ENCODE measurements around the gene SCYGR4.

The SCYGR4 gene

GRCh38 chr2:227614246-227614645 lies 3.1 kb upstream of the SCYGR4 start:
- no peak for DNase-seq (ENCODE audit: low spot score)

- no peak for DNase-seq (ENCODE audit: low spot score)
Observed at GRCh38 chr2:227614740-227615139, 2.6 kb upstream of the SCYGR4 start, which contains the start of gene SCYGR3. TSS of gene SCYGR3 (minus strand) at chr2:227614840. CDS start at chr2:227614840, 0 bp downstream.

- no peak for DNase-seq (ENCODE audit: low spot score)
Observed at GRCh38 chr2:227615181-227615580, 2.1 kb upstream of the SCYGR4 start.

GRCh38 chr2:227615906-227616305 lies 1.4 kb upstream of the SCYGR4 start:
- no peak for DNase-seq (ENCODE audit: low spot score)

GRCh38 chr2:227616631-227617030 lies 667 bp upstream of the SCYGR4 start:
- no peak for DNase-seq (ENCODE audit: low spot score)

GRCh38 chr2:227623226-227623625 lies 5.9 kb downstream of the SCYGR4 start:
- no peak for DNase-seq (ENCODE audit: low spot score)

DNA sequence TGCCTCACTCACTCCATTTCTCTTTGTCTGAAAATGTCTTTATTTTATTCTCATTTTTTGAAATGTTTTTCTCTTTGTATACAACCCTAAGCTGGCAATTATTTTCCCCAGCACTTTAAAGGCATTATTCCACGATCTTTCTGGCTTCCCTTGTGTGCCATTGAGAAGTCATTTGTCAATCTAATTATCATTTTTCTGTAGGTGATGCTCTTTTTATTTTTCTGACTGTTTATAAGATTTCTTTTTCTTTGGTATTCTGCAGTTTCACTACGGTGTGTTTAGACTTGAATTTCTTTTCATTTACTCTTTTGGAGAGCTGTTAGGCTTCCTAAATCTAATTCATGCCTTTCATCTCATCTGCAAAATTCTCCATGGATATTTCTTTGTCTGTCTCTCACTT lies 8.1 kb downstream of the SCYGR4 start:
- no peak for DNase-seq (ENCODE audit: low spot score)

DNA sequence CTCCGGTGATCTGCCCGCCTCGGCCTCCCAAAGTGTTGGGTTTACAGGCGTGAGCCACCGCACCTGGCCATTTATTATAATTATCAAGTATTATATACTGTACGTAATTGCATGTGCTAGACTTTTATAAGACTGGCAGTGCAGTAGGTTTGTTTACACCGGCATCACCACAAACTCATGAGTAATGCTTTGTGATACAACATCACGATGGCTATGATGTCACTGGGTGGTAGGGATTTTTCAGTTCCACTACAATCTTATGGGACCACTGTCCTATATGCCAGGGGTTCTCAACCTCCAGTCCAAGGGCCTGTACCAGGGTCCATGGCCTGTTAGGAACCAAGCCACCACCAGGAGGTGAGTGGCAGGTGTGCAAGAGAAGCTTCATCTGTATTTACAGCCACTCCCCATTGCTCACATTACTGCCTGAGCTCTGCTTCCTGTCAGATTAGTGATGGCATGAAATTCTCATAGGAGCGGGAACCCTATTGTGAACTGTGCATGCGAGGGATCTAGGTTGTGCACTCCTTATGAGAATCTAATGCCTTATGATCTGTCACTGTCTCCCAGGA lies 9.4 kb downstream of the SCYGR4 start:
- no peak for DNase-seq (ENCODE audit: low spot score)

- DNase-seq (ENCODE audit: low spot score): no peak
Observed at GRCh38 chr2:227627769-227628168, 10.5 kb downstream of the SCYGR4 start.

- DNase-seq (ENCODE audit: low spot score): no peak
Observed at GRCh38 chr2:227629435-227629834, 12.1 kb downstream of the SCYGR4 start.

DNA sequence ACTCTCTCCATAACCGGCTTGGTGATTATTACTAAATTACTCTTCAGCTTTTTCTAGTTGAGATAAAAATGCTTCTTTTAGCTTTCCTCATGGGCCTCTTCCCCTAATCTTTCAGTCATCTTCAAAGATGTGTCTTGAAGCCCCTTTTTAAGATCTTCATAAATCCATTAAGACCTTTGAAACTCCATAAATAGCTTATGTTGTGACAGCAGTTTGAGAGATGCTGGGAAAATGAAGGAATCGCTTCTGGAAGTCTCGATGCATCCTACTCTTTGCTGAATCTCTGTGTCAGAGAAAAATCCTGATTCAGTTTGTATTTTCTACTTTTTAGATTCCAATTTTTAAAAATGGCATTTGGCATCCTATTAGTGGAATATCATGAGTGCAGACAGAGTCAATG lies 13.0 kb downstream of the SCYGR4 start:
- no peak for DNase-seq (ENCODE audit: low spot score)

DNA sequence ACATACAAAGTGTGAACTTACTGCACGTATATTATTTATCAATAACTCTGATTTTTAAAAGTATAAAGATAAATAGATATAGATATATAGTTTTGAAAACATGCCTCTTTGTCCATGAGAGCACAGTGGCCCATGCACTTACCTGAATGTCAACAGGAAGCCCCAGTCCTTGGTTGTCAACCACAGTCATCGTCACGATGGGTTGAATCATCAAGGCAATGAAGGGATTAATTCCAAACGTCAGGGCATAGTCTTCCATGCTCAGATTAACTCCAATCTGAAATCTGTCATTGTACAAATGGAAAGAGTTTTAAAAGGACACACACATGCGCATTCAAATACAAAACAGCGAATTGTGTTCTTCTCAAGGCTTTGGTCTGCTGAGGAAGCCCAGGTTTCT lies 15.5 kb downstream of the SCYGR4 start:
- DNase-seq (ENCODE audit: low spot score): no peak

DNA sequence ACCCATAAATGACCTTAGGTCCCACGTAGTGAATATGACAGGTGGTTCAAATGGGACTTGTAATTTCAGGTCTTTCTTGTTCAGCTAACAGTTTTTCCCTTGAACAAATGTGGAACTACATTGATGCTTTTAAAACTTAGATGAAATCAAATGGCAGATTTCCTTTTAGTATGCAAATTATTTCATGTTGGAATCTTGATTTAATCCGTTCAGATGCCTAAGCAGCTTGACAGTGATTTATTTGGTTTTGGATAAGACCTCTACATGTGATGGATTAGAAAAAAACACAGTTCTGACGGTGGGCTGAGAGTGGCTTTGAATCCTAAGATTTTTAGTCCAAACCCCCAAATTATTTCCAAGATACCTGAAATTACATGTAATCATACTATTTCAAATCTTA lies 16.9 kb downstream of the SCYGR4 start:
- no peak for DNase-seq (ENCODE audit: low spot score)

- no peak for DNase-seq (ENCODE audit: low spot score)
Observed at GRCh38 chr2:227642656-227643055, 25.4 kb downstream of the SCYGR4 start.

DNA sequence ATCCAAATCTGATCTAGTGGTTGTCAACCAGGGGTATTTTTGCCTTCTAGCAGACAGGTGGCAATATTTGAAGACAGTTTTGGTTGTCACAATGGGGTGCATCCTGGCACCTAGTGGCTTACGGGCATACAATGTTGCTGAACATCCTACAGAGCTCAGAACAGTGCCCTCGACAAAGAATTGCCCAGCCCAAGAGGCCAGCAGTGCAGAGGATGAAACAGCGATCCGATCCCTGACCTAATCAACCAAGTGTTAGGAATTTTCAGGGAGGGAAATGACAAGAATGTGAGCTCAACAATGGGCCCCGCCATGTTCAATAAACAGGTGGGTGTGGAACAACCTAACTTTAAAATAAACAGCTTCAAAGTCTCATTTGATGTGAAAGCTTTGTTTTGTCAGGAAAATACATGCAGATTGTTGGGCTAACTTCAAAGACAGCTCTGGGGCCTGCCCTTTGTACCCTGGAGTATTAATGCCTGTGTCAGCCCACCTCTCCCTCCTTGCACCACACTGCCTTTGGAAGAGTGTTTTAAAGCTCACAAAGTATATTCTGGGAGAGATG lies 26.8 kb downstream of the SCYGR4 start:
- no peak for DNase-seq (ENCODE audit: low spot score)

- DNase-seq (ENCODE audit: low spot score): no peak
Observed at GRCh38 chr2:227653419-227653818, 36.1 kb downstream of the SCYGR4 start.

DNA sequence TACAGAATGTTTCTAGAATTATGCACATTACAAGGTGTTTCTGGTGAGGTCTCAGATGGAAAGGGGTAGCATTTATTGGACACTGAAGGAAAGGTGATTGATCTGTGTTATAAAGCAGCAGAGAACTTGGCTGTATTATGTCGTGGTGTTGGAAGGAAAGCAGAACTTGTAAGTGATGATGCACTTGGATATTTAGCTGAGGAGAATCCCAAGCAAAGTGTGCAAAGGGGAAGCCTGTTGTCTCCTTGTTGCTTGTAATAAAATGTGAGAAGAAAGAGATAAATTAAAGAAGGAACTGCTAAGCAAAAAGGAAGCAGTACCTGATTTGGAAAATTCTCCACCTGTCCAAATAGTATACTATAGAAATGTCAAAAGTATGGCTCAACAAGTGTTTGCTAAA lies 37.1 kb downstream of the SCYGR4 start:
- no peak for DNase-seq (ENCODE audit: low spot score)

- no peak for DNase-seq (ENCODE audit: low spot score)
Observed at GRCh38 chr2:227655454-227655853, 38.2 kb downstream of the SCYGR4 start.

DNA sequence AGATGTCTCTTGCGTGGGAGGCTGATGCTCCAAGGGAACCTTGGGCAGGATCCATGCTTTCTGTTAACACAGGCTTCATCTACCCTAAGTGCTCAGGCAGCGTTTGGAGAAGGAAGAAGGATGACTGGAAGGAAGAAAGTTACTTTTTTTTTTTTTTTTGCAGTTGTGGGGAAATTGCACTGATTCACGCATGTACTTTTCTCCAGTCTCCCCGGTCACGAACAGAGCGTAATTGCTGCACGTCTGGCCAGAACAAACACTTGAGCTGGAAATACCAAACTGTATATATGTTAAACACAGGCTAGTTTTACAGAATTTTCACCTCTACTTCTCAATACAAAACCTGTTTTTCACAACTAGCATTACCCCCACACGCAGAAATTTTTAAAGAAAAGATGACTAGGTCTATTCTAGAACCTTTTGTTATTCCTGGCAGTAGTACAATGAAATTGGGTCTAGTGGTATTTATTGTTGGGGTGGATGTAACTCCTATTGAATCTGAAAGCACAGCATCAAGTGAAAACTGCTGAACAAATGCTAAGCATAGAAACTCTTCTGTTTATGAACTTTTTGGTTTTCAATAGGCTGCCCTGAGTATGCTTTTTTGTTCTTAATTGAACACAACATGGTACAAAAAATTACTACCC lies 40.0 kb downstream of the SCYGR4 start:
- no peak for DNase-seq (ENCODE audit: low spot score)

DNA sequence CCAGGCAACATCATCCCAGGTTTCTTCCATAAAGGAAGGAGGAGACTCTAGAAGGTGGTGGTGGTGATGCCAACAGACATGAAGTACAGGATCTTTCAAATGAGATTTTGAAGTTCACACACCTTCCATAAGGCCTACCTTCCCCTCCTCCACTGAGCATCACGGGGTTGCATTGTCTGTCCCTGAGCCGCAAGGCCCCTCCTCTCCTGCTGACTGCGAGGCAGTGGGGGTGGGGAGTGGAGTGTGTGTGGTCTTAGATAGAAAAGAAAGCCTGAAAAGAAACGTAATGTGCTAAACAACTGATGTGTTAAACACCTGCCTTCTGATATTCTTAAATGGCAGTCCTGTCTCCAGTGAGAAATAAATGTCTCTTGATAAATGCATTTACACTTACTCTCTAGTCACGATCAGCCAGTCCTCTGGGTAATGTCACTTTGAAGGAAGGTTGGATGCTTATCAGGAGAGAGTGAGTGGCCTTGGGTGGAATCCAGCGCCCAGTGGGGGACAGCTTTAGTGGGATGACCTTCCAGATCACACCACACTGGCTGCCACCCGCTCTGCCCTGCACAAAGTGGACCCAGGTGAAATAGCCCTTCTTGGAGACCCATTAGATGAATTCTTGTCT lies 43.8 kb downstream of the SCYGR4 start:
- no peak for DNase-seq (ENCODE audit: low spot score)

DNA sequence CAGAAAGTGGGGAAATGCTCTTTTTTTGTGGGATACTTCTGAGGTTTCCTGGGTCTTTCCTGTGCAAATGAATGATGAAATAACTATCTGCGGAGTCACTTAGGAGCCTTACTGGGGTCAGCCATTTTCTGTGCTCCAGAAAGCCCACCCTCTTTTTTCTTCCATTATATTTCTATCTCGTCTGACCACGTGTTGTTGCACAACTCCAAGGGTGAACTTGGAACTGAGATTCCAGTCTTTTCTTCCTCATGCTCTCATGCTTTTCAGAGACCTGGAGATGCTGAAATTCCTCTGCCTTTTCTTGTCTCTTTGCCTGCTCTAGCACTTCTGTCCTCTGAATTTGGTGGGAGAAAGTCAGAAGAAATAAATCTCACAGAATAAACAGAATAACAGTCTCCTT lies 44.5 kb downstream of the SCYGR4 start:
- DNase-seq (ENCODE audit: low spot score): no peak

DNA sequence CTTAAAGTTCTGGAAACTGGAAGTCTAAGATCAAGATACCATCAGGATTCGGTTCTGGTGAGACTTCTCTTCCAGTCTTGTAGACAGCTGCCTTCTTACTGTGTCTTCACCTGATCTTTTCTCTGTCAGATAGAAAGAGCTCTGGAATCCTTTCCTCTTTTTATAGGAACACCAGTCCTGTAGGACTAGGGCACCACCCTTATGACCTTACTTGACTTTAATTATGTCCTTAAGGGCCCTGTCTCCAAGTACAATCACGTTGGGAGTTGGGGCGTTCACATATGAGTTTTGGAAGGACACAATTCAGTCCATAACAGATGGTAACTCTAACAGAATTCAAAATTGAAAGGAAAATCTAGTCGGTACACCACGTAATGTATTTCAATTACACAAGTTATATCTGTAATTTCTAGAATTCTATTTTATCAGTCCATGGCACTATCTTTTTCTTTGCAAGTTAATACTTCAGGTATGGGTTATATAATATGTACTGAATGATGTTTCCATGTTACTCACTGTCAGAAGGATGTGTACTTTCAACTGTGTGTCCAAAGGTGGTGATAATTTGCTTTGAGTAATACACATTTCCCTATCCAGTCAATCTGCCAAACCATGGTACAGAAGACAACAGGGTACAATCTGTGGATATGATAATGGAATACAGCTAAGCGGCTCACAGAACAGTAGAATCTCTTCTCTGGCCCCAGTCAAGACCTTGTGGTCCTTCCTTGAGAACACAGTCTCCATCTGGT lies 48.1 kb downstream of the SCYGR4 start:
- no peak for DNase-seq (ENCODE audit: low spot score)

Measured in HuH-7 (cell line).